HL-60 (cell line): ENCODE measurements around the gene DBP.
A peak's percentile ranks its signal among the peaks of the same experiment; 100 is the strongest.

Experiments used
- CTCF ChIP-seq: IDR thresholded peaks from one replicate; pipeline ENCODE4 v1.5.1; 2011; ENCODE audit warnings: low read length, control low read depth, inconsistent platforms; ENCODE audit not compliant: insufficient read depth
- POLR2AphosphoS5 ChIP-seq: IDR thresholded peaks from 2 replicates; pipeline ENCODE4 v1.6.1; 2012; ENCODE audit warnings: low read depth

GRCh38 chr19:48627201-48627864 lies 9.8 kb downstream of the DBP start:
- TF ChIP-seq POLR2AphosphoS5, result 0 out of 2 replicates have a peak, but pooled peaks have one; percentile 13
- TF ChIP-seq CTCF, result no peak
